Mesothelial cell of epicardium (in vitro differentiated cells): ENCODE measurements around the gene LRP5. TPM values are rescaled to one million over a fixed set of nuclear protein-coding genes. Genes with fewer than 3 reads are reported as not detected.

Source experiments
- DNase-seq, 2 experiments: peaks; one replicate each; pipeline ENCODE4 v3.0.0; 2021; ENCODE audit warnings: low spot score in 2 of 2; ENCODE audit not compliant: unreplicated experiment in 2 of 2
- H3K27ac Mint-ChIP-seq: 2 replicates; pipeline ENCODE4 v1.8.0; 2021; ENCODE audit warnings: mixed read lengths
- H3K27me3 Mint-ChIP-seq: 2 replicates; pipeline ENCODE4 v1.8.0; 2021; ENCODE audit warnings: low read depth, mixed read lengths
- H3K36me3 Mint-ChIP-seq: 2 replicates; pipeline ENCODE4 v1.8.0; 2021; ENCODE audit warnings: mixed read lengths
- H3K4me1 Mint-ChIP-seq: 2 replicates; pipeline ENCODE4 v1.8.0; 2021; ENCODE audit warnings: mixed read lengths
- H3K4me3 Mint-ChIP-seq: 2 replicates; pipeline ENCODE4 v1.8.0; 2021; ENCODE audit warnings: mild to moderate bottlenecking, moderate library complexity, mixed read lengths
- H3K9me3 Mint-ChIP-seq: 2 replicates; pipeline ENCODE4 v1.8.0; 2021; ENCODE audit warnings: mixed read lengths
- total RNA-seq: library from RNA; stranded (reverse); gene quantifications from 3 replicates; pipeline ENCODE4 v1.2.1, GENCODE V29; 2021
- TF ChIP-seq, protein P1 (sequence below): fragments of 200-600 bp; sonication (generic); IDR thresholded peaks from one replicate; pipeline ENCODE4 v1.5.0; 2021; ENCODE audit warnings: antibody characterized with exemption; ENCODE audit not compliant: unreplicated experiment

LRP5 gene
- total RNA-seq, 1 donor from 2014 or later: 72.5 TPM

- Mint-ChIP-seq H3K4me1 (peaks cover 45% of the 10 kb centered on the region), H3K9me3 (peaks cover 7% of the 10 kb centered on the region), H3K27ac (peak overlapping the region; percentile 26), H3K4me3 (no peak overlapping the region), H3K36me3 (peaks cover 16% of the 10 kb centered on the region), H3K27me3 (no peaks in the 10 kb centered on the region)
- DNase-seq: no peak
- TF ChIP-seq, protein P1, sequence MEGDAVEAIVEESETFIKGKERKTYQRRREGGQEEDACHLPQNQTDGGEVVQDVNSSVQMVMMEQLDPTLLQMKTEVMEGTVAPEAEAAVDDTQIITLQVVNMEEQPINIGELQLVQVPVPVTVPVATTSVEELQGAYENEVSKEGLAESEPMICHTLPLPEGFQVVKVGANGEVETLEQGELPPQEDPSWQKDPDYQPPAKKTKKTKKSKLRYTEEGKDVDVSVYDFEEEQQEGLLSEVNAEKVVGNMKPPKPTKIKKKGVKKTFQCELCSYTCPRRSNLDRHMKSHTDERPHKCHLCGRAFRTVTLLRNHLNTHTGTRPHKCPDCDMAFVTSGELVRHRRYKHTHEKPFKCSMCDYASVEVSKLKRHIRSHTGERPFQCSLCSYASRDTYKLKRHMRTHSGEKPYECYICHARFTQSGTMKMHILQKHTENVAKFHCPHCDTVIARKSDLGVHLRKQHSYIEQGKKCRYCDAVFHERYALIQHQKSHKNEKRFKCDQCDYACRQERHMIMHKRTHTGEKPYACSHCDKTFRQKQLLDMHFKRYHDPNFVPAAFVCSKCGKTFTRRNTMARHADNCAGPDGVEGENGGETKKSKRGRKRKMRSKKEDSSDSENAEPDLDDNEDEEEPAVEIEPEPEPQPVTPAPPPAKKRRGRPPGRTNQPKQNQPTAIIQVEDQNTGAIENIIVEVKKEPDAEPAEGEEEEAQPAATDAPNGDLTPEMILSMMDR: no peak
These were observed 33.5 kb downstream of the LRP5 start for GRCh38 chr11:68345776-68346461.

DNA sequence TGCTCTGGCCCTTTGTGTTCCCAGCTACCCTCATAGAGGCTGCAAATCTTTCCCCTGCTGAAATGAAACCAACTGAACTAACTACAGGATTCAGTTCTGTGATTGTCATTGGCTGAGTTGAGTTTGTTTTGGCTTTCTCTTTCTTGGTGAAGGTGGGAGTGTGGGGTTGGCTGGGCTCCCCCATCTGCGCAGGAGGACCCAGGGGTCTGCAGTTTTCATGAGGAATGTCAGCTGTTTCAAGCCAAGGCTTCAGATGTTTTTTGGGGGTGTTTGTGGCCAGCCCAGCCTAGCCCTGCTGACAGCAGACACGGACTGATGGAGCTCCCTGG, 34.0 kb downstream of the LRP5 start:
- H3K4me1 Mint-ChIP-seq: peaks cover 40% of the 10 kb centered on the region
- H3K4me3 Mint-ChIP-seq: no peak overlapping the region
- H3K27ac Mint-ChIP-seq: peak overlapping the region; percentile 74

GRCh38 chr11:68347345-68347744, 35.0 kb downstream of the LRP5 start:
- H3K27me3 Mint-ChIP-seq: no peaks in the 10 kb centered on the region
- peak overlapping the region; percentile 28 for H3K27ac Mint-ChIP-seq
- no peak for DNase-seq
- no peak overlapping the region for H3K4me3 Mint-ChIP-seq
- TF ChIP-seq, protein P1: no peak
- peaks cover 7% of the 10 kb centered on the region for H3K9me3 Mint-ChIP-seq
- H3K36me3 Mint-ChIP-seq: peaks cover 27% of the 10 kb centered on the region
- H3K4me1 Mint-ChIP-seq: peaks cover 31% of the 10 kb centered on the region

More for the DNA sequence above, 34.0 kb downstream of the LRP5 start:
- H3K36me3 Mint-ChIP-seq: peaks cover 17% of the 10 kb centered on the region
- DNase-seq: no peak
- H3K9me3 Mint-ChIP-seq: peaks cover 7% of the 10 kb centered on the region
- no peaks in the 10 kb centered on the region for H3K27me3 Mint-ChIP-seq
- TF ChIP-seq, protein P1: no peak

DNA sequence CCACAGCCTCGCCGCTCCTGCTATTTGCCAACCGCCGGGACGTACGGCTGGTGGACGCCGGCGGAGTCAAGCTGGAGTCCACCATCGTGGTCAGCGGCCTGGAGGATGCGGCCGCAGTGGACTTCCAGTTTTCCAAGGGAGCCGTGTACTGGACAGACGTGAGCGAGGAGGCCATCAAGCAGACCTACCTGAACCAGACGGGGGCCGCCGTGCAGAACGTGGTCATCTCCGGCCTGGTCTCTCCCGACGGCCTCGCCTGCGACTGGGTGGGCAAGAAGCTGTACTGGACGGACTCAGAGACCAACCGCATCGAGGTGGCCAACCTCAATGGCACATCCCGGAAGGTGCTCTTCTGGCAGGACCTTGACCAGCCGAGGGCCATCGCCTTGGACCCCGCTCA, 35.5 kb downstream of the LRP5 start:
- TF ChIP-seq, protein P1: no peak
- peaks cover 32% of the 10 kb centered on the region for H3K36me3 Mint-ChIP-seq
- no peak overlapping the region for H3K4me3 Mint-ChIP-seq
- no peak overlapping the region for H3K27ac Mint-ChIP-seq
- peaks cover 26% of the 10 kb centered on the region for H3K4me1 Mint-ChIP-seq
- H3K27me3 Mint-ChIP-seq: no peaks in the 10 kb centered on the region
- H3K9me3 Mint-ChIP-seq: peaks cover 7% of the 10 kb centered on the region
- no peak for DNase-seq

DNA sequence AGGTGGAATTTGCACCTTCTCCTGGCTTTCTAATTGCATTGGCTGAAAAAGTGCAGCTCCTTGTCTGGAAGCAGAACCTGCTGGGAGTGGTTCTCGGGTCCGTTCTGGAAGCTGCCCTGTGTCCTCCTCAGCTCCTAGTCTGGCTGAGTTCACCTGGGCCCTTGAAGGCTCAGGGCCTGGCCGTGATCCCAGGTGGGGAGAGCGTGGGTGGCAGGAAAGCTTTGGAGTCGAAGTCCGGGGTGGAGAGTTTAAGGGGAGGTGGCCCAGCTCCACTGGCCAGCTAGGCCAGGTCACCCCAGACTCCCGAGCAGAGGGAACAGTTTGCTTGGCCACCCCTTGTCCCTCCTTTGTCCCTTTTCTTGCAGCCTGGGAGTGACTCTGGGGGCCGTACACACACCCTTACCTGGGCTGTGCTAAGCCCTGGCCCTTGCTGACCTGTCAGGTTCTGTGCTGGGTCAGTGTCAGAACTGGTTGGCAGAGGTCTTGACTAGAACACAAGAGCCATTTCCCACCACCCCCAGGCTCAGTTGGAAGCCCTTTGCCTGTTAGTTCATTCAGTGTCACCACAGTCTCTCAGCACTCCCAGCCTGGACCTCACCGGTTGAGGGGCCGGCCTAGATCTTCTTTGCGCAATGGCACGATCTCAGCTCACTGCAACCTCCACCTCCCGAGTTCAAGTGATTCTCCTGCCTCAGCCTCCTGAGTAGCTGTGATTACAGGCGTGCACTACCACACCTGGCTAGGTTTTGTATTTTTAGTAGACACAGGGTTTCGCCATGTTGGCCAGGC, 37.3 kb downstream of the LRP5 start:
- Mint-ChIP-seq H3K36me3 (peaks cover 32% of the 10 kb centered on the region), H3K27me3 (no peaks in the 10 kb centered on the region), H3K9me3 (peaks cover 7% of the 10 kb centered on the region), H3K4me1 (peaks cover 12% of the 10 kb centered on the region), H3K4me3 (no peak overlapping the region), H3K27ac (no peak overlapping the region)
- DNase-seq: no peak
- TF ChIP-seq, protein P1: no peak
